ENCODE measurements around the gene CDH4.

CDH4 gene

GRCh38 chr20:61587036-61587435 is 335.0 kb downstream of the CDH4 start:
- H3K4me3 ChIP-seq (ENCODE audit: low read depth, low read length): no peak overlapping the region
- TF ChIP-seq CTCF (IDR thresholded peaks at IDR 0.05; ENCODE audit: low read depth, low read length): no peak

- TF ChIP-seq CTCF (IDR thresholded peaks at IDR 0.05; ENCODE audit: low read depth, low read length): no peak
These were observed 335.7 kb downstream of the CDH4 start for GRCh38 chr20:61587681-61588289.

GRCh38 chr20:61588411-61589385 is 336.6 kb downstream of the CDH4 start:
- H3K4me3 ChIP-seq (ENCODE audit: low read depth, low read length): peak overlapping the region; percentile 31
- no peak for TF ChIP-seq CTCF (IDR thresholded peaks at IDR 0.05; ENCODE audit: low read depth, low read length)

More at GRCh38 chr20:61587681-61588289, 335.7 kb downstream of the CDH4 start:
- peak overlapping the region; percentile 31 for H3K4me3 ChIP-seq (ENCODE audit: low read depth, low read length)

GRCh38 chr20:61590236-61590635 is 338.2 kb downstream of the CDH4 start:
- no peak overlapping the region for H3K4me3 ChIP-seq (ENCODE audit: low read depth, low read length)
- no peak for TF ChIP-seq CTCF (IDR thresholded peaks at IDR 0.05; ENCODE audit: low read depth, low read length)

GRCh38 chr20:61593516-61593915 is 341.5 kb downstream of the CDH4 start:
- H3K4me3 ChIP-seq (ENCODE audit: low read depth, low read length): no peak overlapping the region
- TF ChIP-seq CTCF (IDR thresholded peaks at IDR 0.05; ENCODE audit: low read depth, low read length): no peak

- H3K4me3 ChIP-seq (ENCODE audit: low read depth, low read length): no peak overlapping the region
- TF ChIP-seq CTCF (IDR thresholded peaks at IDR 0.05; ENCODE audit: low read depth, low read length): no peak
These were observed 342.1 kb downstream of the CDH4 start for GRCh38 chr20:61594198-61594597.

- TF ChIP-seq CTCF (IDR thresholded peaks at IDR 0.05; ENCODE audit: low read depth, low read length): no peak
- no peak overlapping the region for H3K4me3 ChIP-seq (ENCODE audit: low read depth, low read length)
These were observed 343.2 kb downstream of the CDH4 start for GRCh38 chr20:61595216-61595615.
